PFSK-1 (cell line): Measurements from ENCODE around the gene TBC1D8.

Experiments used
- FOXP2 ChIP-seq: optimal IDR thresholded peaks from 2 replicates; pipeline ENCODE3; 2011; ENCODE audit warnings: borderline replicate concordance, control low read depth, inconsistent platforms; ENCODE audit not compliant: insufficient read depth; ENCODE audit errors: extremely low read length, extremely low read depth
- POLR2AphosphoS5 ChIP-seq: IDR thresholded peaks from 2 replicates; pipeline ENCODE4 v1.6.1; 2012; ENCODE audit warnings: low read depth, mild to moderate bottlenecking, control low read depth, low read length, moderate library complexity
- REST ChIP-seq, 2 experiments: IDR thresholded peaks; 2 replicates each; pipeline versions ENCODE4 v1.6.1 to v1.8.0; 2011 to 2012; ENCODE audit warnings: low read depth in 2 of 2, low read length in 2 of 2, control low read depth in 1 of 2, inconsistent platforms in 1 of 2, mild to moderate bottlenecking in 1 of 2, moderate library complexity in 1 of 2; ENCODE audit not compliant: insufficient read depth in 1 of 2
- SIN3A ChIP-seq: IDR thresholded peaks from 2 replicates; pipeline ENCODE4 v1.6.1; 2012; ENCODE audit warnings: mild to moderate bottlenecking, low read length, moderate library complexity, borderline replicate concordance; ENCODE audit not compliant: insufficient read depth
- TAF1 ChIP-seq: IDR thresholded peaks from 2 replicates; pipeline ENCODE4 v1.6.1; 2012; ENCODE audit warnings: low read length, control low read depth, borderline replicate concordance; ENCODE audit not compliant: insufficient read depth

TBC1D8 gene

GRCh38 chr2:101089942-101090799 lies 61.0 kb downstream of the TBC1D8 start:
- no peak for TF ChIP-seq POLR2AphosphoS5
- TF ChIP-seq SIN3A: no peak
- no peak for TF ChIP-seq REST (IDR thresholded peaks at IDR 0.05; ENCODE audit: insufficient read depth in 1 of 2, low read depth in 2 of 2, low read length in 2 of 2)
- TF ChIP-seq FOXP2: no peak
- no peak for TF ChIP-seq TAF1

- TF ChIP-seq REST (IDR thresholded peaks at IDR 0.05; ENCODE audit: insufficient read depth in 1 of 2, low read depth in 2 of 2, low read length in 2 of 2) (no peak), SIN3A (no peak), POLR2AphosphoS5 (no peak), FOXP2 (no peak), TAF1 (no peak)
Observed at GRCh38 chr2:101089419-101089818, 61.8 kb downstream of the TBC1D8 start.

- no peak for TF ChIP-seq POLR2AphosphoS5
- no peak for TF ChIP-seq REST (IDR thresholded peaks at IDR 0.05; ENCODE audit: insufficient read depth in 1 of 2, low read depth in 2 of 2, low read length in 2 of 2)
- TF ChIP-seq SIN3A: no peak
- no peak for TF ChIP-seq FOXP2
- TF ChIP-seq TAF1: no peak
Observed at GRCh38 chr2:101087638-101088037, 63.5 kb downstream of the TBC1D8 start.

GRCh38 chr2:101083613-101084012 lies 67.6 kb downstream of the TBC1D8 start:
- TF ChIP-seq REST (IDR thresholded peaks at IDR 0.05; ENCODE audit: insufficient read depth in 1 of 2, low read depth in 2 of 2, low read length in 2 of 2): no peak

- no peak for TF ChIP-seq TAF1
- TF ChIP-seq REST (IDR thresholded peaks at IDR 0.05; ENCODE audit: insufficient read depth in 1 of 2, low read depth in 2 of 2, low read length in 2 of 2): no peak
- TF ChIP-seq POLR2AphosphoS5: no peak
- no peak for TF ChIP-seq FOXP2
- TF ChIP-seq SIN3A: no peak
Observed at GRCh38 chr2:101082998-101083397, 68.2 kb downstream of the TBC1D8 start.
